Measurements from ENCODE around the gene PRDM2.

DNA sequence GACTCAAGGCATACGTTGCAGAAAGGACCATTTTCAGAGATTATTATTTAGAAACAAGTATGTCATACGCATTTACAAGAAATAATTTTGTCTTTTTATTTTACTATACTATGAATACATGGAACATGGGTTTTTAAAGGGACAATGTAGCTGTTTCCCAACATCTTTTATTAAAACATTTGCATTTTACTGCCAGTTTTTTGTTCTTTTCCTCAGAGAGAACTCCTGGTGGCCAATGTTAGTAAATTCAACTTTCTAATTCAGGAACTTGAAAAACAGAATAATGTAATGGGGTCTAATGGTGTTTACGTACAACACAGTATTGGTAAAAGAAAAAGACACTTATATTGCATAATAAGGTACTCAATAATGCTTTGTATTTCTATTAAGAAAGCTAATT is 14.9 kb downstream of the PRDM2 start:
- TF ChIP-seq, protein P1, sequence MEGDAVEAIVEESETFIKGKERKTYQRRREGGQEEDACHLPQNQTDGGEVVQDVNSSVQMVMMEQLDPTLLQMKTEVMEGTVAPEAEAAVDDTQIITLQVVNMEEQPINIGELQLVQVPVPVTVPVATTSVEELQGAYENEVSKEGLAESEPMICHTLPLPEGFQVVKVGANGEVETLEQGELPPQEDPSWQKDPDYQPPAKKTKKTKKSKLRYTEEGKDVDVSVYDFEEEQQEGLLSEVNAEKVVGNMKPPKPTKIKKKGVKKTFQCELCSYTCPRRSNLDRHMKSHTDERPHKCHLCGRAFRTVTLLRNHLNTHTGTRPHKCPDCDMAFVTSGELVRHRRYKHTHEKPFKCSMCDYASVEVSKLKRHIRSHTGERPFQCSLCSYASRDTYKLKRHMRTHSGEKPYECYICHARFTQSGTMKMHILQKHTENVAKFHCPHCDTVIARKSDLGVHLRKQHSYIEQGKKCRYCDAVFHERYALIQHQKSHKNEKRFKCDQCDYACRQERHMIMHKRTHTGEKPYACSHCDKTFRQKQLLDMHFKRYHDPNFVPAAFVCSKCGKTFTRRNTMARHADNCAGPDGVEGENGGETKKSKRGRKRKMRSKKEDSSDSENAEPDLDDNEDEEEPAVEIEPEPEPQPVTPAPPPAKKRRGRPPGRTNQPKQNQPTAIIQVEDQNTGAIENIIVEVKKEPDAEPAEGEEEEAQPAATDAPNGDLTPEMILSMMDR (IDR thresholded peaks at IDR 0.05): no peak
- TF ChIP-seq EP300 (IDR thresholded peaks at IDR 0.05): no peak

All from ovary (tissue), 3 donors.